HG02610 (cell line): ENCODE measurements around the gene RNF135.
"Not testable (repeated sequence)": the region's sequence is repeated elsewhere in the genome, so short reads cannot be mapped to it uniquely, and the experiment has no call there.

ENCODE experiments used
- ATAC-seq: cut with Tn5 transposase; IDR thresholded peaks from one replicate; pipeline ENCODE4 v1.9.1; 2021; ENCODE audit warnings: mild to moderate bottlenecking, moderate library complexity; ENCODE audit not compliant: unreplicated experiment

The RNF135 gene, protein sequence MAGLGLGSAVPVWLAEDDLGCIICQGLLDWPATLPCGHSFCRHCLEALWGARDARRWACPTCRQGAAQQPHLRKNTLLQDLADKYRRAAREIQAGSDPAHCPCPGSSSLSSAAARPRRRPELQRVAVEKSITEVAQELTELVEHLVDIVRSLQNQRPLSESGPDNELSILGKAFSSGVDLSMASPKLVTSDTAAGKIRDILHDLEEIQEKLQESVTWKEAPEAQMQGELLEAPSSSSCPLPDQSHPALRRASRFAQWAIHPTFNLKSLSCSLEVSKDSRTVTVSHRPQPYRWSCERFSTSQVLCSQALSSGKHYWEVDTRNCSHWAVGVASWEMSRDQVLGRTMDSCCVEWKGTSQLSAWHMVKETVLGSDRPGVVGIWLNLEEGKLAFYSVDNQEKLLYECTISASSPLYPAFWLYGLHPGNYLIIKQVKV

DNA sequence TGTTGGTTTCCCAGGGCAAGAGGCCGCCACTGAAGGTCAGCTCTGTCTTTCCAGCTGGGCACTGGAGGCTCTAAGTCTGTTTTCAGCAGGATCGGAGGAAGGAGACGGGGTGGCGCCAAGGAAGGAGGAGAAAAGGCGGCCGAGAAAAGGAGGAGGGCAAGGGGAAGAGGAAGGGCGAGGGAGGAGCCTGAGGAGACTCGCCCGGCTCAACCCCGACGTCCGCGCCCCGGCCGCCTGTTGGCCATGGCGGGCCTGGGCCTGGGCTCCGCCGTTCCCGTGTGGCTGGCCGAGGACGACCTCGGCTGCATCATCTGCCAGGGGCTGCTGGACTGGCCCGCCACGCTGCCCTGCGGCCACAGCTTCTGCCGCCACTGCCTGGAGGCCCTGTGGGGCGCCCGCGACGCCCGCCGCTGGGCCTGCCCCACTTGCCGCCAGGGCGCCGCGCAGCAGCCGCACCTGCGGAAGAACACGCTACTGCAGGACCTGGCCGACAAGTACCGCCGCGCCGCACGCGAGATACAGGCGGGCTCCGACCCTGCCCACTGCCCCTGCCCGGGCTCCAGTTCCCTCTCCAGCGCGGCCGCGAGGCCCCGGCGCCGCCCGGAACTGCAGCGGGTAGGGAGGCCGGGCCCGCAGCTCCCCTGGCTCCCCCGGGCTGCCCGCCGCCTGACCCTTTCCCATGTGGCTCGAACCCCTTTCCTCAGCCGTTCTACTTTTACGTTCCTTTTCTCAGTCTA lies at the start of gene RNF135:
TSS of gene RNF135 (plus strand) at position 209 of the 737 bp plus-strand sequence. CDS start at position 244, 35 bp downstream.
- ATAC-seq = peak; percentile 61

GRCh38 chr17:30921544-30922196 lies 49.2 kb upstream of the RNF135 start, which contains the start of gene ADAP2:
TSS of gene ADAP2 (plus strand) at chr17:30921945. CDS start at chr17:30922015, 70 bp downstream.
- ATAC-seq = no peak

DNA sequence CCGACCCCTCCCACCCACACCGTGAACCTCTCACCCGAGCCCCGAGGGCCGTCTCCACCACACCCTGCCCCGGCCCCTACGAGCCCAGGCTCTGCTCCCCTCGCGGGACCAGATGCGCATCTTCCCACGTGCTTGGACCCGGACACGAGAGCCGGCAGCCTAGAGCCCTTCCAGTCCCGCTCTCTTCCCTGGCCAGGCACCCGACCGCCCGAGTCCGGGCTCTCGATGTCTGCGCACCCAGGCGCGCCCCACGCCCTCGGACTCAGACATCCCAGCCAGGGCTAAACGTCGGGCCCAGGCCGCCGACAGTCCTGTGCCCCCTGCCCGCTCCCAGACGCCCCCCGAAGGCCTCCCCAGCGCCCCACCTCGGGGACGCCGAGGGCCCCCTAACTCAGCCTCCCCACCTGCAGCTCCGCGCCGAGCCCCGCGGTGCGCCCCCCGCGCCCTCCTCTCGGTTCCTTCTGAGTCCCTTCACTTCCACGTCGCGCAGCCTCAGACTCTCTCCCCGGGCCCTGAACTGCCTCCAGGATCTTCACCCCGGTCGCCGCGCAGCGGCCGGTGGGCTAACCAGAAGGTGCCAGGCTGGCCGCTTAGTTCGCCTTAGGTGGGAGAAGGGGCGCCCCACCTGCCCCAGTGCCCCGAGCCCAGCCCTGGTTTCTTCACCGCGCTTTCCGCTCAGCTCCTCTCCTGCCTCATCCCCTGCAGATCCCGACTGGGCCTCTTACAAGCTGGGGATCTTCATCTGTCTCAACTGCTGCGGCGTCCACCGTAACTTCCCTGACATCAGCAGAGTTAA lies 48.4 kb upstream of the RNF135 start:
- ATAC-seq = no peak

GRCh38 chr17:30924341-30924740 lies 46.5 kb upstream of the RNF135 start:
- no peak for ATAC-seq

- no peak for ATAC-seq
Measured at GRCh38 chr17:30926516-30926915, 44.3 kb upstream of the RNF135 start.

DNA sequence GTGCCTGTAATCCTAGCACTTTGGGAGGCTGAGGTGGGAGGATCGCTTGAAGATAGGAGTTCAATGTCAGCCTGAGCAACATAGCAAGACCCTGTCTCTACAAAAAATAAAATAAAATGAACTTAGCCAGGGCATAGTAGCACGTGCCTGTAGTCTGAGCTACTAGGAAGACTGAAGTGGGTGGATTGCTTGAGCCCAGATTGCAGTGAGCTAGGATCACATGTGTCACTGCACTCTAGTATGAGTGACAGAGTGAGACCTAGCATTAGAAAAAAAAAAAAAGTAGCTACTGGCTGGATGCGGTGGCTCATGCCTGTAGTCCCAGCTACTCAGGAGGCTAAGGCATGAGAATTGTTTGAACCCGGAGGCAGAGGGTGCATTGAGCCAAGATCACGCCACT lies 43.1 kb upstream of the RNF135 start:
- ATAC-seq = no peak

DNA sequence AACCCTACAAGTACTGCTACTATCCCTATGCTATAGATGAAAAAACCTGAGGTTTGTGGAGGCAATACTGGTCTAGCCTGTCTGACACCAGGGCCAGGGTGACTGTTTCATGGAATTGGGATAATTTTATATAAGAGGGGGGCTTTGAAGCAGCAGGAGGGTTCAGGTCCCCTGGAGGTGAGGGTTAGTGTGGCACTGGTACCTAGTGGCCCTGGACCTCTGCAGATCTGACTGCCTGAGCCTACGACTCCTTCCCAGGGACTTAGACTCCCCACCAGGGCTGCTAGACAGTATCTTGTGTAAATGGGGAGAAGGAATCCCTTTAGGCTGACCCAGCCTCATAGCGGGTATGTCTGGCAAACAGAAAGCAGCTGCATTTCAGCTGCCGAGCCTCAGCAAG lies 42.3 kb upstream of the RNF135 start:
- no peak for ATAC-seq

DNA sequence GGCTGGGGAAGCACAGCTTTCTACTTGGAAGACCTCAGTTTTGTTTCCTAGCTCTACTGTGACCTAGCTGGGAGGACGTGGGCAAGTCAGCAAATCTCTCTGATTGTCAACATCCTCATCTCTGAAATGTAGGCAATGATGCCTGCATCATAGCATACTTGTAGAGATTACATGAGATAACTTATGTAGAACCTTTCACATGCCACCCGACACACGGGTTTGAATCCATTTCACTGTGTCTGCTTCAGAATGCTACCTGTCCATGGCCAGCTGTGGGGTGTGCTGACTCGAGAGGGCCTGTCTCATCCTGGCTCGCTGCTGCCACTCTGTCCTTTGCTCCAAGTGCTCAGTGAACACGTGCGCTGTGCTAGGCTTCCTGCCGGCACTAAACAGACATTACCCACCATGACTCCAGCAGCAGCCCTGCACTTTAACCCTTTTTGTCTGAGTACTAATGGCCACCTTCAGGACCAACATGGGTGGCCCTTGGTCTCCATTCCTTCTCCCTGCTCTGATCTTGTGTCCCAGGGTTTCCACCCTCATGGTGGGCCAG lies 41.7 kb upstream of the RNF135 start:
- no peak for ATAC-seq

DNA sequence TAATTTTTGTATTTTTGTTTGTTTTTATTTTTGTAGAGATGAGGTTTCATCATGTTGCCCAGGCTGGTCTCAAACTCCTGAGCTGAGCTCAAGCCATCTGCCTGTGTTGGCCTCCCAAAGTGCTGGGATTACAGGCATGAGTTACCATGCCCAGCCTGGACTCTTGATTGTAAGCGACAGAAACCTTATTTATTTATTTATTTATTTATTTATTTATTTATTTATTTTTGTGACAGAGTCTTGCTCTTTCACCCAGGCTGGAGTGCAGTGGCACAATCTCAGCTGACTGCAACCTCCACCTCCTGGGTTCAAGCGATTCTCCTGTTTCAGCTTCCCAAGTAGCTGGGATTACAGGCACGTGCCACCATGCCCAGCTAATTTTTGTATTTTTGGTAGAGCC lies 41.0 kb upstream of the RNF135 start:
- ATAC-seq = not testable (repeated sequence)

DNA sequence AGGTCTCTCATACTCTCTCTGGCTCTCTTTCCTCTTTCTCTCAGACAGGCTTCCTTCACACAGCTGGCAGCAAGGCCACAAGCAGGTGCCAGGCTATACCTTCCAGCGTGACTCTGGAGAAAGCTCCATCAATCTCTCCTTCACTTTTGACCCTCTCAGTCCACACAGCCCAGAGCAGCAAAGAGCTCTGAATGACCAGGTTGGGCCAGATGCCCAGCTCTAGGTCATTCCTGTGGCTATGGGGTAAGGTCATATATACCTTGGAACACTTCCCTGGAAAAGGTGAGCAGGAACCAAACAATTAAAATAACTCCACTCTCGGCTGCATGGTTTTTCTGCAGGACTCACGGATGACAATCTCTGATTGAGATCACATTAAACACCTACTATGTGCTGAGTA lies 40.3 kb upstream of the RNF135 start:
- no peak for ATAC-seq

- not testable (repeated sequence) for ATAC-seq
Measured at GRCh38 chr17:30931582-30931981, 39.3 kb upstream of the RNF135 start.

GRCh38 chr17:30933966-30934365 lies 36.9 kb upstream of the RNF135 start:
- ATAC-seq = no peak

DNA sequence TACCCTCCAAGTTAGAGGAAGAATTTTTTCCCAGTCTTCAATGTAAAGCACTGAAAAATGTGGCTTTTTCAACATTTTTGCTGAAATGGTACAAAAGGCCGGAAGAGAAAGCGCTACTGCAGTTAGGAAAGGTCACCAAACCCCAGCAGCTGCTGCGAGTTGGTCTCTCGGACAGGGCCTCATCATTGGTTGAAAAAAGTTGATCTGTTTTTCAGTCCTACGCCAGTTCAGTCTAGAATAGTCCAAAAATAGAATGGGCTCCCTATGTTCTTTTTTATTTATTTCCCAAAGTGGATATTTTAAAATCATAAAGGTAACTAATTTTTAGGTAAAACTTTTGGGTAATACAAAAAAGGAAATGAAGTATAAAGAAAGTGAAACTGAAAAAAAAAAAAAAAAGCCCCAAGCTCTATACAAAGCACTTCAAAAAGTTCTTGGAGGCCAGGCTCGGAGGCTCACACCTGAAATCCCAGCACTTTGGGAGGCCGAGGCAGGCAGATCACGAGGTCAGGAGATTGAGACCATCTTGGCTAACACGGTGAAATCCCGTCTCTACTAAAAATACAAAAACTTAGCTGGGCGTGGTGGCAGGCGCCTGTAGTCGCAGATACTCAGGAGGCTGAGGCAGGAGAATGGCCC lies 31.7 kb upstream of the RNF135 start:
- ATAC-seq = no peak

- no peak for ATAC-seq
Measured at GRCh38 chr17:30942308-30943079, 28.3 kb upstream of the RNF135 start.

DNA sequence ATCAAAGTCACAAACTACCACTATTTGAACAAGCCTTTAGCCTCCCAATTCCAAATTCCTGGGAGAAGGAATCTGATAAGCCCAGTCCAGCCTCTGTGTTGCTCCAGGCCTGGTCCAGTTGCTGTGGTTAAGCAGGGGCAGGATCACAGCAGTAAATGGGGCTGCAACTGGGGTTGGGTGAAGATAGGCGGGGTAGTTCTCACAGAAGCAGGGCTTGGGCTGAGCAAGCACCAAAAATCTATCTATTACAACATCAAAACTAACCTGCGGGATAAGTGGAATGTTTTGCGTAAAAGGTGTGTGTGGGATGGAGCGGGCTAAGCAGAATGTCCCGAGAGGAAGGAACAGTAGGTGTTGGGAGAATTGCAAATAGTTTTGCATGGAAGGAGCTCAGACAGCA lies 23.0 kb upstream of the RNF135 start:
- no peak for ATAC-seq

GRCh38 chr17:30950189-30950588 lies 20.6 kb upstream of the RNF135 start:
- no peak for ATAC-seq

DNA sequence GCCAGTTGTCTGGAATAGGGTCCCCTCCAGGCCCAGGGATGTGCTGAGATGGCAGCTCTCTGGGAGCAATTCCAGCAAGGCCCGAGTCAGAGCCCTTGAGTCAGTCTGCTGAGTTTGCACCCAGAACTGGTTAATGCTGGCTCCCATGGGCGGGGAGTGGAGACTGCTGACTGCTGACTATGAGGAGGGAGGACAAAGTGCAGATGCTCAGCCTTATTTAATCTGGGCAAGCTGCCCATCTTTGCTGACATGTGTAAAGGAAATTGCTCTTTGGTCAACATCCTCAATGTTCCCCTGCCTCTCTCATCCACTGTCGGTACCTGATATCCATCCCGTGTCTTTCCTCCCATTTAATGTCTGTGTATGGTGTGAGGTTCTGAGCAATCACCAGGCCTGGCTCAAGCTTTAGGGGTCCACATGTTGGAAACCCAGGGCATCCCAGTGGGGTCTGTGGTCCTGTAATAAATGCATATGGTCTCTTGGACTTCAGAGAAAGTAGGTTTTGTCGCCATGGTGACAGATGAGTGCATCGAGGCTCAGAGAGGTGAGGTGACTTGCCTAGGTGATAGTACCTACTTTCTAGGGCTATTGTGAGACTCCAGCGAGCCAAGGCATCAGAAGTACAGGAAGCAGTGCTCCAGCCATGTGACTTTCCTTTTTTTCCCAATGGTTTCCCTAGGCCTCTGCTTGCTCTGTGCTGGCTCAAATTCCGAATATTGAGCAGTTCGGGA lies 20.0 kb upstream of the RNF135 start:
- no peak for ATAC-seq

- ATAC-seq = no peak
Measured at GRCh38 chr17:30952638-30953393, 18.0 kb upstream of the RNF135 start.
